ENCODE data around the gene TMEM94. TPM values are rescaled to one million over a fixed set of nuclear protein-coding genes. Genes with fewer than 3 reads are reported as not detected.

The TMEM94 gene
- total RNA-seq, 4 donors from 2014 or later, result 31.0 to 50.3 (median 42.8) TPM

DNA sequence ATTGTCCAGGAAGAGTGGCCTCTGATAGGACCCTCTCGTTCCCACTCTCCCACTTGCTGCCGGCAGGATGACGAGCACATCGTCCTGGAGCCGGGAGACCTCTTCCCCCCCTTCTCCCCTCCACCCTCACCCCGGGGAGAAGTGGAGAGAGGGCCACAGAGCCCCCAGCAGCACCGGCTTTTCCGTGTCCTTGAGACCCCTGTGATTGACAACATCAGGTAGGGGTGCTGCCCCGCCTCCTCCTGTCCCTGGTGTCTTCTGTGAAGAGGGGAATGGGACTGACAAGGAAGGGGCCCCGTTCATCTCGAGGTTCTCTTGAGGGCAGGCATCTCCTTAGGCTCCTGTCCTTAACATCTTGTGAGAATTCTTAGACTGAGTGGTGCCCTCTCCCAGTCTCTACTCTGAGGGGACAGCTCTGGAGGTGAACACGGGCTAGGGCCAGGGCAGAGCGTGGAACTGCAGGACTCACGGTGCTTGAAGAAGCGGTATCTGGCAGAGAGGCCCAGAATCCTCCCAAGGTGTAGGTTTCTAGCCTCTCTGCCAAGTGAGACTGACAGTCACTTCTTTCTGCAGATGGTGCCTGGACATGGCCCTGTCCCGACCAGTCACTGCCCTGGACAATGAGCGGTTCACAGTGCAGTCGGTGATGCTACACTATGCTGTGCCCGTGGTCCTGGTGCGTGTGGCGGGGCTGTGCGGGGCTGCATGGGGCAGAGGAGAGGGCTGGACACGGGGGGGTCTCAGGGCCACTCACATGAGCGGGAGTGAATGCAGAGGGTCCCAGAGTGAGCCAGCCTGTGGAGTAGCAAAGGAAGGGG lies 32.5 kb downstream of the TMEM94 start:
- WGBS, 2 donors (ENCODE audit: low coverage in 1 of 2), result 90% methylated on average over 4 of the region's 24 CpGs; no CpG with 5 or more reads in 1 of the 2 donors
- TF ChIP-seq, protein P1, sequence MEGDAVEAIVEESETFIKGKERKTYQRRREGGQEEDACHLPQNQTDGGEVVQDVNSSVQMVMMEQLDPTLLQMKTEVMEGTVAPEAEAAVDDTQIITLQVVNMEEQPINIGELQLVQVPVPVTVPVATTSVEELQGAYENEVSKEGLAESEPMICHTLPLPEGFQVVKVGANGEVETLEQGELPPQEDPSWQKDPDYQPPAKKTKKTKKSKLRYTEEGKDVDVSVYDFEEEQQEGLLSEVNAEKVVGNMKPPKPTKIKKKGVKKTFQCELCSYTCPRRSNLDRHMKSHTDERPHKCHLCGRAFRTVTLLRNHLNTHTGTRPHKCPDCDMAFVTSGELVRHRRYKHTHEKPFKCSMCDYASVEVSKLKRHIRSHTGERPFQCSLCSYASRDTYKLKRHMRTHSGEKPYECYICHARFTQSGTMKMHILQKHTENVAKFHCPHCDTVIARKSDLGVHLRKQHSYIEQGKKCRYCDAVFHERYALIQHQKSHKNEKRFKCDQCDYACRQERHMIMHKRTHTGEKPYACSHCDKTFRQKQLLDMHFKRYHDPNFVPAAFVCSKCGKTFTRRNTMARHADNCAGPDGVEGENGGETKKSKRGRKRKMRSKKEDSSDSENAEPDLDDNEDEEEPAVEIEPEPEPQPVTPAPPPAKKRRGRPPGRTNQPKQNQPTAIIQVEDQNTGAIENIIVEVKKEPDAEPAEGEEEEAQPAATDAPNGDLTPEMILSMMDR (IDR thresholded peaks at IDR 0.05), result no peak
- TF ChIP-seq EP300 (IDR thresholded peaks at IDR 0.05), result no peak
- no peak for TF ChIP-seq POLR2AphosphoS5 (IDR thresholded peaks at IDR 0.05)
- no peak for TF ChIP-seq POLR2A (IDR thresholded peaks at IDR 0.05)
- peak overlapping the region in 1 of 4 donors; percentile 7 for H3K27ac ChIP-seq
- H3K9me3 ChIP-seq, result no peaks in the 10 kb centered on the region
- no peak for ATAC-seq
- no peaks in the 10 kb centered on the region for H3K27me3 ChIP-seq
- peaks cover 0 to 52% (median 16%) of the 10 kb centered on the region in 3 donors for H3K4me1 ChIP-seq
- H3K4me3 ChIP-seq, result no peak overlapping the region
- peaks cover 0 to 63% of the 10 kb centered on the region in 2 donors for H3K36me3 ChIP-seq

DNA sequence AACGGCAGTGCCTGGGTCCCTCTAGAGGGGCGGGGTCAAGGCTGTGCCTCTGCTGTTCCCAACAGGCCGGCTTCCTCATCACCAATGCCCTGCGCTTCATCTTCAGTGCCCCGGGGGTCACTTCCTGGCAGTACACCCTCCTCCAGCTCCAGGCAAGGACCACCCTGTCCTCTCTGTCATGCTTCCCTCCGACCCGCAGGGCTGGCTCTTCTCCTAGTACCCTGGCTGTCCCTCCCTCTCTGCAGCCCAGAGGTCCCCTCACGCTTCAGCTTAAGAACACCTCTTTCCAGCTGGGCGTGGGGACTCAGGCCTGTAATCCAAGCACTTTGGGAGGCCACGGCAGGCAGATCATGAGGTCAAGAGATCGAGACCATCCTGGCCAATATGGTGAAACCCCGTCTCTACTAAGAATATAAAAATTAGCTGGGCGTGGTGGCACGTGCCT lies 33.1 kb downstream of the TMEM94 start:
- Histone ChIP-seq H3K4me1 (peaks cover 0 to 52% (median 16%) of the 10 kb centered on the region in 3 donors), H3K36me3 (peaks cover 0 to 69% of the 10 kb centered on the region in 2 donors), H3K4me3 (no peak overlapping the region), H3K27me3 (no peaks in the 10 kb centered on the region), H3K9me3 (no peaks in the 10 kb centered on the region), H3K27ac (peak overlapping the region in 1 of 4 donors; percentile 69)
- TF ChIP-seq POLR2AphosphoS5 (IDR thresholded peaks at IDR 0.05) (no peak), EP300 (IDR thresholded peaks at IDR 0.05) (no peak), POLR2A (IDR thresholded peaks at IDR 0.05) (no peak)
- TF ChIP-seq, protein P1 (IDR thresholded peaks at IDR 0.05), result no peak
- WGBS, 2 donors (ENCODE audit: low coverage in 1 of 2), result 0 to 80% methylated on average over 1 of the region's 14 CpGs
- no peak for ATAC-seq

DNA sequence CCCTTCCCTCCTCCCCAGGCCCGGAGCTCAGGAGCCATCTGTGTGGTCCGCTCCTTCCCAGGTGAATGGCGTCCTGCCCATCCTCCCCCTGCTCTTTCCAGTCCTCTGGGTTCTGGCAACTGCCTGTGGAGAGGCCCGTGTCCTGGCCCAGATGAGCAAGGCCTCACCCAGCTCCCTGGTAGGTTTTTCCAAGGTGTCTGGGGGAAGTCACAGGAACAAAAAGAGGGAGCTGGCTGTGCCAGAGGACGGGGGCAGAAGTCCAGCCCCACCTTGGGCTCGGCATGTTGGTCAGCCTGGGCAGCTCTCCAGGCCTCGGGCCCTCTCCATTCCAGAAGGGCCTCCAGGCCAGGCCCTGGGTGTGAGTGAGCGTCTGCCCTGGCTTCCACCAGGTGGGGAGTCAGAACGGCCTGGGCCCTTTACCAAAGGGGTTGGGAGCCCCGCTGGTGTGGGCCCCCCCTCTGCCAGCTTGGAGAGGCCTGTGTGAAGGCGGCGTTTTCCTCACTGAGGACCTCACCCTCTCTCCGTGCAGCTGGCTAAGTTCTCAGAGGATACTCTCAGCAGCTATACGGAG lies 33.8 kb downstream of the TMEM94 start:
- peak; percentile 20 for ATAC-seq
- H3K27ac ChIP-seq, result peak overlapping the region in 3 of 4 donors; percentile 52 to 69 (median 62)
- WGBS, 2 donors (ENCODE audit: low coverage in 1 of 2), result 40% methylated on average over 1 of the region's 14 CpGs; no CpG with 5 or more reads in 1 of the 2 donors
- H3K27me3 ChIP-seq, result no peaks in the 10 kb centered on the region
- peaks cover 0 to 48% (median 16%) of the 10 kb centered on the region in 3 donors for H3K4me1 ChIP-seq
- H3K9me3 ChIP-seq, result no peaks in the 10 kb centered on the region
- no peak overlapping the region for H3K4me3 ChIP-seq
- H3K36me3 ChIP-seq, result peaks cover 0 to 76% of the 10 kb centered on the region in 2 donors
- no peak for TF ChIP-seq EP300 (IDR thresholded peaks at IDR 0.05)
- TF ChIP-seq POLR2AphosphoS5 (IDR thresholded peaks at IDR 0.05), result no peak
- no peak for TF ChIP-seq POLR2A (IDR thresholded peaks at IDR 0.05)
- TF ChIP-seq, protein P1 (IDR thresholded peaks at IDR 0.05), result no peak

DNA sequence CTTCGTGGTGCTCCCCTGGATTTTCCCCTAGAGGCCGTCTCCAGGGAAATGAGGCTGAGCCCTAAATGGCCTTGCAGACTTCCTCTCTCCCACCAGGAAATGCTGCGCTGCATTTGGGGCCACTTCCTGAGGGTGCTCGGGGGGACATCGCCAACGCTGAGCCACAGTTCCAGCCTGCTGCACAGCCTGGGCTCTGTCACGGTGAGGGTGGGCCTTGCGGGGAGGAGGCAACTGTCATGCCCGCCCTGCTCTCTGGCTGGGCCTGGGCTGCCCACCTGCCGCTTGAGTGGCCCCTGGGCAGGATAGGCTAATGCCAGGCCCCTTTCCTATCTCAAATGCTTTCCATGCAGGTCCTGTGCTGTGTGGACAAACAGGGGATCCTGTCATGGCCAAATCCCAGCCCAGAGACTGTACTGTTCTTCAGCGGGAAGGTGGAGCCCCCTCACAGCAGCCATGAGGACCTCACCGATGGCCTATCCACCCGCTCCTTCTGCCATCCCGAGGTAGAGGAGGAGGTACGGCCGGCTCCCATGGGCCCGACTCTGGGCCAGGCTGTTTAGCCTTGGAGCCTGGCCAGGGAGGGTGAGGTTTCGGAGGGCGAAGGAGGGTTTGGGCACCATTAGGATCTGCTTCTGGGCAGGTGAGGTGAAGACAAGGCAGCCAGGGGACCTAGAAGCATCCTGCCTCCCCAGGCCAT lies 34.7 kb downstream of the TMEM94 start:
- H3K36me3 ChIP-seq, result peaks cover 0 to 76% of the 10 kb centered on the region in 2 donors

More for the DNA sequence above, 34.7 kb downstream of the TMEM94 start:
- WGBS, 2 donors (ENCODE audit: low coverage in 1 of 2), result 100% methylated on average over 2 of the region's 19 CpGs; no CpG with 5 or more reads in 1 of the 2 donors
- H3K4me3 ChIP-seq, result no peak overlapping the region
- H3K27ac ChIP-seq, result peak overlapping the region in 2 of 4 donors; percentile 62 to 69
- H3K4me1 ChIP-seq, result peaks cover 0 to 40% (median 16%) of the 10 kb centered on the region in 3 donors
- no peaks in the 10 kb centered on the region for H3K9me3 ChIP-seq
- H3K27me3 ChIP-seq, result no peaks in the 10 kb centered on the region
- ATAC-seq, result no peak
- TF ChIP-seq, protein P1 (IDR thresholded peaks at IDR 0.05), result no peak
- TF ChIP-seq POLR2AphosphoS5 (IDR thresholded peaks at IDR 0.05) (no peak), POLR2A (IDR thresholded peaks at IDR 0.05) (no peak), EP300 (IDR thresholded peaks at IDR 0.05) (no peak)

Measured in gastroesophageal sphincter (tissue), 4 donors.